ENCODE results near the gene BCL11A.

BCL11A gene

DNA sequence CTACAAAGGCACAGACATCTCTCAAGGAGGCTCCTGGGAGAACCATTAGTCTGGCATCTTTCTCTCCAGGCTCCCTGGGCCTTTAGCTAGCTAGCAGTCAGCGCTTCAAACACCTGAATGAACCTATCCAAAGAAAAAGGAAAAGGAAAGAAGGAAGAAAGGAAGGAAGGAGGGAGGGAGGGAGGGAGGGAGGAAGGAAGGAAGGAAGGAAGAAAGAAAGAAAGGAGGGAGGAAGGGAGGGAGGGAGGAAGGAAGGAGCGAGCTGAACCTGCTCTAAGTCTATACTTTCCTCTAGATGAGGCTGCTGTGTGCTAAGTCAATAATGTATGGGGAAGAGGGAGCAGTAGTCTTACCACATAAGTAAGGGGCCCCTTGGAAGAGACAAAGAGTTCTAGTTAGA is 5.1 kb upstream of the BCL11A start:
- no peak for DNase-seq (ENCODE audit: low read depth)

DNA sequence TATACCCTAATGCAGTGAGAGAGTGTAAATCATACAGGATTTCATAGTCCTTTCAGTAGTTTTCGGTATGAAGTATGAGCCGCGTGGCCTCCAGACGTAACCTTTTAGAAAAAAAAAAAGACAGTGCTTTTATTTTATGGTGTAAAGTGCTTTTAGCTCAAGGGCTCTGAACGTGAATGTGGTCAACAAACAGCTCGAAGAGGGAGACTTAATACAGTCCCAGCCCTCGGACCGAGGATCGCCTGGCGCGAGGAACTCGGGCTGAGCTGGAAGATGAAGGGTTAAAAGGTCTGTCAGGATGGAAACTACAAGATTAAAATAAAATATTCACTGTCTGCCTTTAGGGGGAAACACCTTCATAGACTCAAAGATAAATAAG is 4.0 kb upstream of the BCL11A start:
- DNase-seq (ENCODE audit: low read depth): no peak

DNA sequence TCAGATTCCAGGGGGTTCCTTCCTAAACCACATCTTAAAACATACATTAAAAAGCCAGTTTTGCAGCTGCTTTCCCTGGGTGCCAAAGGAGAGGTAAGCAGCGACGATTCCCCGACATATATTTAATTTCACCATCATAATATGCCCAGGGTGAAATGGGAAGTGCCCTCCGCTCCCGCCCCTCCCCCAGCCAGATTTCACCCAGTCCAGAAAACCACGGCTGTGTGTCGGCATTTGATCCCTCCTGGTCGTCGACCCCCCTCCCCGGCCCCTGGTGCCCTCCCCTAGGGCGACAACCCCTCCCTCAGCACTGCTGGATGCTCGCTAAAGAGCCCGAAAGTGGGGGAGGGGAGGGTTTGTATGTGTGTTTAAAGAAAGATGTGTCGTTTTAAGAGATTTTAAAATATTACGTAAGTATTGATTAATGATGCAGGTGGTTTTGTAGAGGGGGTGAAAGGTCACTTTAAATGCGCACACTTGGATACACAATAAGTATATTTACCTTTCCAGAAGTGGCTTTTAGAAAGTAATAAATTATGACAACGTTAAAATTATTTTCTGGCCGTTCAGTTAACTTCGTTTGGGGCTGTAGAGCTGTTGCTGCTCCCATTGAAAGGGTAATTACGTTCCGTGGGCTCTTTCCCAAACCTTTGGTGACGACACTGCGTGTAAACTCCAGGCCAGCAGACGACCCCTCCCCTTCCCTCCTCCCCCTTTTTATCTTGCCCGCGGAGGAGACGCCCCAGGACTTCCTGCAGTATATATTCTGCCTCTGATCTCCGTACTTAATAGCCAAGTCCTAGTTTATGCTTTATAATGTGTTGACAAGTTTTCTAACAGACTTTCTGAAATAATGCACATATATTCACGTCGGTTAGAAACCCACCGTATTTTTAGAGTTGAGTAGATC is 3.4 kb upstream of the BCL11A start:
- DNase-seq (ENCODE audit: low read depth): no peak

DNA sequence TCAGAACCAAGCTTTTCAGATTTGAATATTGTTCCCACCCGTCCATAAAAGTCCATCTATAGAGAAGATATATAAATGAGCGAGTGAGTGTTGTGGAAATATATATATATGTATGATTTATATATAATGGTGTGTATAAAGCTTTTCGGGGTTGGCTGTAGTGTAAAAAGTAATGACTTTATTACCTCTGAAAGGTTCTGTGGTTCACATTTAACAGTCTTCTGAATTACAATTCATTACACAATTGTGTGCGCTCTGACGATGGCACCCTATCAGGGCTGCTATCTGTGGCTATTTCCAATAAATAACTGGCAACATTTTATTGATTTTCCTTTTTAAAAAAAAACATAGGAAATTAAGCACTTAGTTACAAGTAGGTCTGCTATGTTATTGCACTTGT is 2.7 kb upstream of the BCL11A start:
- DNase-seq (ENCODE audit: low read depth): no peak

DNA sequence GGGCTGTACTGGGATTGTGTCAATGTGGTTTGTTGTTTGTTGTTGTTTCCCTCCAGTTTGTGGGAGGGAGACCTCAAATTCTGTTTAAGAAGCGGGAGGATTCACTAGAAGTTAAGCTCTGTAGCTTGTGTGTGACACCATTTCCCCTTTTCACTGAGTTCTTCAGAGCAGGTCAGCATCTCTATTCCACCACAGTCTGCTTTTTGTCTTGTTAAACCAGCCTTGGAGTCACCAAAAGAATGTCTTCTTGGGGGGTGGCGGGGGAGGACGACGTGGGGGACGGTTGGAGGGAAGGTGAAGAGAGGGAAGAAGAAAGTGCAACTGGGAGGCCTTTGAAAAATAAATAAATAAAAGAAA is 2.3 kb upstream of the BCL11A start:
- DNase-seq (ENCODE audit: low read depth): no peak

DNA sequence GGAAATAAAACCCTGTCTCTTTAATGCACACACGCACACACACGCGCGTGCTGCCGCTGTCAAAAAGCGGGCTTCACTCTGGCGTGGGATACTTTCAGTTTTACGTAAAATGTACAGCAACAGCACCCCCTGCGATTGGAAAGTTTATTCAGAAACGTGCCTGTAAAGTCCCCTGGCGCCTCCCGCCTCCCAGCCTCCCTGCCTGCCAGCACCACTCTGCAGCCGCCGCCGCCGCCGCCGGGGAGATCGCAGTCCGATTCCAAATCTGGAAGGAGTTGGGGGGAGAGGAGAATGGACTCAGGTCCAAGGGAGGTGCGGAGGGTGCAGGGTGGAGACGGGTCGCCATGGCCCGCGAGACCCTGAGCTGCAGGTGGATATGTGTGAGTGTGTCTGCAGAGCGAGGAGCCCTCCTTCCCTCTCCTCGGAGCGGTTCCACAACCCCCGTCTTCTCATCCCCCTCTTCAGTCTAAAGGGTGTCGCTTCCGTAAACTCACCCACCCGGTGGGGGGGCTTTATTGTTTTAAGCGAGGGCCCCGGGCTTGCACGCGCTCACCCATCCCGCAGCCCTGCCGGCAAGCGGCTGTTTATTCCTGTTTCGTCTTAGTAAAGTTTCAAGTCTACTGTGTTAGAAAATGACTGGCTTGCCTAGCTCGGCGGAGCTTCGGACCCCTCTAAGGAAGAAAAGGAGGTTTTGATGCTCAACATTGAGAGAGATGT is 1.8 kb upstream of the BCL11A start:
- DNase-seq (ENCODE audit: low read depth): no peak

DNA sequence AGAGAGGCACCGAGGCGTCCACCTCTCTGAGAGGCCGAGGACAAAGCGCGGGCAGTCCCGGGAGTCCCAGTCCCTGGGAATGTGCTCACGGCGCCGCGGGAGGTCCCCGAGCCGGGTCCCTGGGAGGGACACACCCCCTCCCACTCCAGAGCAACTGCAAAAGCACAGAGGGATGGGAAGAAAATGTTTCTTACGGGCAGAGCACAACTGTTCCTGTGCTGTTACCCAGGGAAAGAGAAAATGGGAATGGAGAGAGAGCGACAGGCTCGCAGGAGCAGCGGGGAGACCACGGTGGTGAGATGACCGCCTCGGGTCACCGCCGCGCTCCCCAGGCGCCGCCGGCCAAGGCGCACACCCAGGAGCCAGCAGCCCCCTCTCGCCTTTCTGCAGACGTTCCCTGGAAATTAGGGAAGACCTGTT is 1.2 kb upstream of the BCL11A start:
- DNase-seq (ENCODE audit: low read depth): no peak

DNA sequence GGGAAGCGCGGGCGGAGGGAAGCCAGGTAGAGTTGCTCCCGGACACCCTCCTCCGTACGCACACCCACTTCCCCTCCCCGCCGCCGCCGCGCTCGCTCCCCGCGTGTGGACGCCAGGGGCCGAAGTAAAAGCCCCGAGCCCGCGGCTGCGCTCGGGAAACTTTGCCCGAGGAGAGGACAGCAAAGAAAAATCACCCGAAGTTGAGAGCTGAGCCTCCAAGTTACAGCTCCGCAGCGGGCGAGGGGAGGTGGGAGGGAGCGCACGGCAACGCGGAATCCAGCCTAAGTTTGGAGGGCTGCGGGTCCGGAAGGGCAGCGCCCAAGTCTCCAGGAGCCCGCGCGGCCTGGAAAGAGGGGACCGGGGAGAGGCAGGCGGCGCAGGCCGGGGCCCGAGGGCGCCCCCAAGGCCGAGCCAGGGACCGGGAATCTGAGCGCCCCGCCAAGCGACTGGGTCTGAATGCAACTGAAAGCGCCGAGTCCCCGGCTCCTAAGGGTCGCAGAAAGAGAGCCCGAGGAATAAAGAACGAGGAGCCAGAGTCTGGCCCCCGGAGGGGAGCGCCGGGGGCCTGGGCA is 706 bp upstream of the BCL11A start:
- DNase-seq (ENCODE audit: low read depth): no peak

DNA sequence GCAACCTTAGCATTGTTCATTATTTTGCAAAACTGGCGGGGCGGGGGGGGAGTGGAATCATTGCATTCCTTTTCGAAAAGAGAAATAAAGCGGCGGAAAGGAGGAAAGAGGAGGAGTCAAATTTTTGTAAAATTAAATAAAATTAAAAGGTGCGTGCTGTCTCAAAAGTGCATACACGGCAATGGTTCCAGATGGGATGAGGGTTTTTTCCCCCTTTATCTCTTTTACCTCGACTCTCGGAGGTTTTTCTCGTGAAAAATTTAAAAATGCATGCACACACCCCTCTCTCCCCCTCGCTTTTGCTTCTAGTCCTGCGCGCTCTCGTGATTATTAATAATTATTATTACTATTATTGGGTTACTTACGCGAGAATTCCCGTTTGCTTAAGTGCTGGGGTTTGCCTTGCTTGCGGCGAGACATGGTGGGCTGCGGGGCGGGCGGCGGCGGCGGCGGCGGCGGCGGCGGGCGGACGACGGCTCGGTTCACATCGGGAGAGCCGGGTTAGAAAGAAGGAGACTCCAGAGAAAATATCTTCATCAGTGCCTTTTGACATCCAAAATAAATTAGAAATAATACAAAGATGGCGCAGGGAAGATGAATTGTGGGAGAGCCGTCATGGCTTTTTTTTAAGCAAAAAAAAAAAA is 481 bp downstream of the BCL11A start:
- no peak for DNase-seq (ENCODE audit: low read depth)

DNA sequence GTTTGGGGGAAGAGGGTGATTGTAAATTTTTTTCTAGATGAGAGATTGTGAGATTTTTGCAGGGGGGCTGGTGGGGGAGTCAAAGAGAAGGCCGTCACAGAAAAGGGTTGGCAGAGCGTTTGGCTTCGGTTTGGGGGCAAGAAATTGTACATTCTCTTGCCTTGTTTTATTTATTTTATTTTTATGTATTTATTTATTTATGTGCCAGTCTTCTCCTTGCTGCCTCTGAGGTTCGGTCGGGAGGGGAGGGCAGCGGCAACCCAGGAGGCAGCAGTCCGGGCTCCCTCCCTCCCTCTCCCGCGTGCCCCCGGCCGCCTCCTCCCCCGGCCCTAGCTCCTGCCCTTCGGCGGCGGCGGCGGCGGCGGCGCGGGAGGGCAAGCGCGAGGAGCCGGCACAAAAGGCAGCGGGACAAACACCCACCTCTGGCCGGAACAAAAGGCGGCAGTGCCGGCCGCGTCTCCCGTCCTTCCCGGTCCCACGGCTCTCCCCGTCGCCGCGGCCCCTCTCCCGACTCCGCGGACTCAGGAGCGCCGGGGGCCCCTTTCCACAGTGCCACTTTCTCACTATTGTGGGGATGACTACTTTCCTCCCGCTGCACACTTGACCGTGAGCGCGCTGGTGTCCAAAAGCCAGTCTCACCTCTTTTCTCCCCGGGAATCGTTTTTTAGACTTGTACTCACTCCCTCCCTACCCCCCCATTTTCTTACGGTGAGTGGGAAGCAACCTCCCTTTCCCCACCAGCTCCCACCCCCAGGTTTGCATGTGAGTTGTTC is 1.2 kb downstream of the BCL11A start:
- no peak for DNase-seq (ENCODE audit: low read depth)

DNA sequence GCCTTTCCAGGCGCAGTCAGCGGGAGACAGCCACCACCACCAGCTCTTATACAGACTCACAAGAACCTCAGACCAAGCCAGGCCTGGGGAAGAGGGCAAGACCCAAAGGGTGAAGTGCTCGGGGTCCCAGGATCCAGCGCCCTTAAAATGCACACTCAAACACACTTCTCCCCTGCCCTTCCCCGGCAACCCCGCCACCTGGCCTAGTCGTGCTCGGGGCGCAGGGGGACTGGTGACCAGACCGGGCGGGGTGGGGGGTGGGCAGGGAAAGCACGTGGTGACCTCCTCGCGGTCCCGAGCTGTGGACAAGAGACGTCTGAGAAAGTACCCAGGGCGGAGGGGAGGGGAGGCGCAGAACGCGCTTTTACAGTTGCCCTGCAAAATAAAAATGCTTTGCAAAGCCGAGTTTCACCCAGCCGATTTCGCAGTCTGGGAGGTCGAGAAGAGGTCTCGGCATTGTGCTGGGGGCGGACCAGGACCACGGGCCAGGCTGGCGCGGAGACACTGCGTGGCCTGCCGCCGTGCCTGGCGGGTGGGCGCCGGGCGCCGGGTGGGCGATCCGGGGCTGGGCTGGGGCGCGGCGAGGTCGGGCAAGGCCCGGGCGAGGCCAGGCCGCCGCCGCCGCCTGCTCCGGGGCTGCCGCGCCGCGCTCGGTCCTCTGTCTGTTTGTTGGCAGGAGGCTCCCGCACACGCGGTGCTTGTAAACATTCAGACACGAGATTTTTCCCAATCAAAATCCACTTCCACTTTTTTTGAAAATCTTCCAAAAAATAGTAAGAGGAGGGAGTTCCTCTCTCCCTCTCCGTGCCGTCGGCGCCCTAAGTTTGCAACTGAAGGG is 2.0 kb downstream of the BCL11A start:
- DNase-seq (ENCODE audit: low read depth): no peak

DNA sequence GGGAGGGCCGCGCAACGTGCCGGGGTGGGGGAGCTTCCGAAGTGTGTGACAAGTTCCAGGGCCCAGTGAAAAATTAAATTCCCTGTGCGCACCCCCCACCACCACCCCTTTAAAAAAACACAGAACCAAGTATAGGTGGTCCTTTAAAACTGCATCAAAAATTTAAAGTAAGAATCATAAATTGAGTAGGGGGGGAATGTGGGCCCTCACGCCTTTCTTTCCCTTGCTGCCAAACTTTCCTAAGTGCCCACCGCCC is 2.5 kb downstream of the BCL11A start:
- DNase-seq (ENCODE audit: low read depth): no peak

DNA sequence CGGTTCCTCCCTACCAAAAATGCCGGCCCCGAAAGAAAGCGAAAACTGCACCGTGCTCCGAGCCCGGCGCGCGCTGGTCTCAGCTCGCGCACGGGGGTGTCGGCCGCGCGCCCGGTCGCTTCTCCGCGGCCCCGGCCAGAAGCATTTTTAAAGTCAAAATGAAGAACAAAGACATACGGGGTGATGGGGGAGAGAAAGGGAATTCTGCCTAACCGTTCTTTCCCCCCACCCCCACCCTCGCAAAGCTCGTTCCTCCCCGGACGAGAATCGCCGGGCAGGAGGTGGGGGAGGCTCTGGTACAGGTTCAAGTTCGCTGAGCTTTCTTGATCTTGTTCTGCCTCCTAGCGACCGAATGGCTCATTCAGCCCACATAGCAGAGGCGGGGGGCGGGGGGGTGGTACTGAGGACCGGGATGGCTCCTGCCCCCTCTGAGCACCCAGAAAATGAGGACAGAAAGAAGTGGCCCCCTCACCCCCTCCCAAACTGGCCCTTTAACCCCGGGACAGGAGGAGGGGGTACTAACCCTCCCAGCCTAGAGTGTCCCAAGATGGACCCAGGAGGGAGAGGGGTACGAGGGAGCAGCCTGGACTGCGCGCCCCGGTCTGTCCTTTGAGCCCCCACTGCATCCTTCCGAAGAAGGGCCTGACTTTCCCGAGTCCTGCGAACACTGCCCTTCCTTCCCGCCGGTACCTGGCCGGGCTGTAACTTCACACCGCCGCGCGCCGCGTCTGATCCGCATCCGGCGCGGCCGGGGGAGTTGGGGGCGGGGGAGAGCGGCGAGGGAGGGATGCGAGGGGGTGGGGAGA is 3.1 kb downstream of the BCL11A start:
- no peak for DNase-seq (ENCODE audit: low read depth)

DNA sequence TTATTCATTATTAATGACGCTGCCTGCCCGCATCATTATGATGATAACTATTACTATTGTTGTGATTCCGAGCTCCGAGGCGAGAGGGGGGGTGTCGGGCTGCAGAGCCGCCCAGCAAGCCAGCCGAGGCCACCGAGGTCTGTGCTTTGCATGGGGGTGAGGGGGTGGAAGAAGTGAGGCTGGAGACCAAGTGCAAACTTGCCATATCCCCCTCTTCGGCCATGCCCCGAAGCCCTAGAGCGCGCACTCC is 3.6 kb downstream of the BCL11A start:
- no peak for DNase-seq (ENCODE audit: low read depth)

DNA sequence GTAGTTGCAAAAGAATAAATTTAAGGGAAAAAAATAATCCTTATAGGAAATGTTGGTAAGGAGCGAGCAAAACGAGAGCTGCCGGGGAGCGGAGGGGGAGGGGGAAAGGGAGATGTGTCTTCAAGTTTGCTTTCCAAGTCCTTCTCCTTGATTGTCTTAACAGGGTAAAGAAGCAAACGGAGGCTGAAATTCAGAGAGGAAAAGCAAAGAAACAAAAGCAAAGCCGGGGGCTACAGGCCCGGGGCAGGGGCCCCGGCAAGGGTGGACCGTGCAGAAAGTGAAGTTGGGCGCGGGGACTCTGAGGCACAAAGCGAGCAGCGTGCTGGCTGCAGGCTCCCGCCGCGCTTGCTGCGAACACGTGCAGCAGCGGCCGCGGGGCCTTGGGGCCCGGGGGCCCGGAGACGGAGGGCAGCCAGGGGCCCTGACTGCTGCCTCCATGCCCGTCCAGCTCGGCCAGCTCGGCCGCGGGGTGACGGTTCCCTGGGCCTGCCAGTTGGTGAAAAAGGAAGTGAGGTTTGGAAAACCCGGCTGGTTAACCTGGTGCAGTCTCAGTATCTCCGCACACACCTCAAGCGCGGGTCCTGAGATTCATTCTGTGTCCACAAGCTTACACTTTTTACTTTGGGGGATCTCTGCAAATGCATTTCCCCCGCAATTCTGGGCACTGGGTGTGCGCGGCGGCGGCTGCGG is 4.1 kb downstream of the BCL11A start:
- DNase-seq (ENCODE audit: low read depth): no peak

DNA sequence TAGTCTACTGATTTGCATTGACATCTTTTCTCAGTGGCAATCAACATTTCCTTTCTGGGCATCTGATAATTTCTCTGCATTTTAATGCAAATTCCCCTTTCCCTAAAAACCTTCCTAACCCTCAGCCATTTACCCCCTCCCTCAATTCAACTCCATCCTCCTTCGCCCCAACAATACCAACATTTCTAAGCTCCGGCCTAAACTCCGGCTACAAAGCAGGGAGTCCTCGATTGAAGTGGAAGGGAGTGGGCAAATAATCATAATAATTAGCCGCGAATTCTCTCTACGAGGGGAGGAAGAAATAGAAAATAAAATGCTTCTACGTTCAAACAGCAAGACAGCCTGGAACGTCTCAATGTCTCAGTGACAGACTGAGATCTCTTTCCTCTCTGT is 4.6 kb downstream of the BCL11A start:
- no peak for DNase-seq (ENCODE audit: low read depth)

DNA sequence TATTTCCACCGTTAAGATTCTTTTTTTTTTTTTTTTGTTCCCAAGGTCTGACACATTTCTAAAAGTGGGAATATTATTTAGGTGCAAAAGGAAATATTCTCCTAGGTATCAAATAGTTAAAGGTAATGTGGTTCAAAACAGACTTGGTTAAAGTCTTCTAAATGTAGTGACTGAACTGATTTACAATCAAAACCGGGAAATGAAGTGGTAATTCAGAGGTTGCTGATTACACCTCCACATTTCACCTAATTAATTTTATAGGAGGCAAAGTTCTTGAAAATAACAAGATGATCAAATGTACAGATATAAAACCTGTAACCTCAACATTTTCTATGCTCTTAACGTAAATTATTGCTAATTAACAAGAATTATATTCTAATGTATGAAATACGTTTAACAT is 5.1 kb downstream of the BCL11A start:
- DNase-seq (ENCODE audit: low read depth): no peak

DNA sequence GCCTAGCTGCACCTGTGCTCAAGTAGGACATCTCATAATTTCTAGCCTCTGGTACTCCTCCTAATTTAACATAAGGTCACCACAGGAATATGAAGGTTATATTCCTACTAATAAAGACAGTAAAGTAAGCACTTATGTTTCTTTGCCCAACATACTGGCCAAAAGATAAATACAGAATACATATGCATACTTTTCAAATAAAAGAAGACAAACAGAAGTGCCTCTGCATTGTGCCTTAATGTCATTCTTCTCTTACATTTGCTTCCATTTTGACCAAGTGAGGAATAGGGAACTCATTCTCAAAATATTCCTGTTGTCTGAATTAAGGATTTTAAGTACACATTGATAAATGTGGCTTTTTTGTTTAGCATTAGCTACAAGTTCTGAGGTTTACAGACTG is 5.6 kb downstream of the BCL11A start:
- no peak for DNase-seq (ENCODE audit: low read depth)

DNA sequence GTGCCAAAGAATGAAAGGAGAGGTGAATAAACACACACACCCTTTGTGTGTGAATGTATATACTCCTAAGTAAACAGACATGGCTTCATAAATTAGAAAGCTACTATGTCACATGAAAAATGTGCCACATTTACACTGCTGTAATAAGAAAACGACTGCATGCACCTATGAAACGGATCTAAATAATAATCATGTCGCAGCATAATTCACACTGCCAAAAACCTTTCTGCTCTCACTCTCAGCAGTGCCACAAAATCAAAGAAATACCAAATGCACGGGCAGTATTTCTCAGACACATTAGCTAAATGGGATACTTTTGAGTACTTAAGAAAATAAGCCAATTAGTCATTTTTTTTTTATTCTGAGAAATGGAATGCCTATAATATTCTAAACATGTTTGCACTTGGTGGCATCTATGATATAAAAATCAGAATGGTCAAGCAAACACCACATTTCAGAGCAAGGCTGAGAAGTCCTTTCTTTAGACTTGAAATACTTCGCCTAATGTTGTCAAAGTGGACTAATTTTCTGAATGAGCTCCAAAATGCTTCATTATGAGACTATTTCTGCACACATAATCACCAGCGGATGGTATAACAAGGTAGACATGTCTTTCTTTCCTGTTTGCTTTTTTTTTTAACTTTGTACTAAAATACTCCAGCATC is 6.6 kb downstream of the BCL11A start:
- DNase-seq (ENCODE audit: low read depth): no peak

Measured in activated T-cell treated with anti-CD3 and anti-CD28 coated beads for 48 hours (primary cell).